ENCODE results near the gene USP6NL. TPM values are rescaled to one million over a fixed set of nuclear protein-coding genes. Genes with fewer than 3 reads are reported as not detected.

Gene USP6NL
- total RNA-seq, 1 experiment from 2014 or later, result 27.5 TPM

- BruUV-seq (replicated peaks), result no TSS peak
- DNase-seq, result no peak
- TF ChIP-seq, protein P1, sequence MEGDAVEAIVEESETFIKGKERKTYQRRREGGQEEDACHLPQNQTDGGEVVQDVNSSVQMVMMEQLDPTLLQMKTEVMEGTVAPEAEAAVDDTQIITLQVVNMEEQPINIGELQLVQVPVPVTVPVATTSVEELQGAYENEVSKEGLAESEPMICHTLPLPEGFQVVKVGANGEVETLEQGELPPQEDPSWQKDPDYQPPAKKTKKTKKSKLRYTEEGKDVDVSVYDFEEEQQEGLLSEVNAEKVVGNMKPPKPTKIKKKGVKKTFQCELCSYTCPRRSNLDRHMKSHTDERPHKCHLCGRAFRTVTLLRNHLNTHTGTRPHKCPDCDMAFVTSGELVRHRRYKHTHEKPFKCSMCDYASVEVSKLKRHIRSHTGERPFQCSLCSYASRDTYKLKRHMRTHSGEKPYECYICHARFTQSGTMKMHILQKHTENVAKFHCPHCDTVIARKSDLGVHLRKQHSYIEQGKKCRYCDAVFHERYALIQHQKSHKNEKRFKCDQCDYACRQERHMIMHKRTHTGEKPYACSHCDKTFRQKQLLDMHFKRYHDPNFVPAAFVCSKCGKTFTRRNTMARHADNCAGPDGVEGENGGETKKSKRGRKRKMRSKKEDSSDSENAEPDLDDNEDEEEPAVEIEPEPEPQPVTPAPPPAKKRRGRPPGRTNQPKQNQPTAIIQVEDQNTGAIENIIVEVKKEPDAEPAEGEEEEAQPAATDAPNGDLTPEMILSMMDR (IDR thresholded peaks at IDR 0.05; ENCODE audit: unreplicated experiment), result no peak
- Mint-ChIP-seq H3K27ac (ENCODE audit: unreplicated experiment) (no peak overlapping the region), H3K27me3 (ENCODE audit: unreplicated experiment) (no peaks in the 10 kb centered on the region), H3K4me3 (ENCODE audit: low read depth, unreplicated experiment) (no peak overlapping the region), H3K4me1 (ENCODE audit: low read depth, unreplicated experiment) (peaks cover 8% of the 10 kb centered on the region), H3K9me3 (ENCODE audit: low read depth, unreplicated experiment) (no peaks in the 10 kb centered on the region), H3K36me3 (ENCODE audit: insufficient read depth, unreplicated experiment) (peaks cover 6% of the 10 kb centered on the region)
- intact Hi-C loops (cut with micrococcal nuclease; ENCODE audit: unreplicated experiment), result no loop called here
- CTCF ChIA-PET, result interaction anchor here (1.8 kb wide), 1 partner anchor 10 kb away, joined by 7 read pairs; no protein-coding TSS in a partner anchor
These were observed 88.6 kb downstream of the USP6NL start for GRCh38 chr10:11522821-11523245.

DNA sequence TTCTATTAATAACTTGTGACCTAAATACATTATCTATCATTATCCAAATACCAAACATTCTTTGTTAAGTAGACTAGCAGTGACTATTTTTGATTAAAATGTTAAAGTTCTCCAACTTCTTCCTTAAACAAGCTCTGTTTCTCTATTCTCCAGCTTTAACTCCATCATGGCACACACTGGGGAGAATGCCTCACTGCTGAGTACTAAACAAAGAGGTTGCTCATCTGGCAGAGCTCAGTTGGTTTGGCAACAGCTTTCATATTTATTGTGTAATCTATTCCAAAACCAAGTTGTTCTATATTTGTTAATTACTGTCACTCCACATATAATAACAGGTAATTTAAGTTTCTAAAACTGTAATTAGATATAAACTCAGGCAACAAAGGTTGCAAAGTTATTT lies 89.6 kb downstream of the USP6NL start:
- Mint-ChIP-seq H3K27me3 (ENCODE audit: unreplicated experiment) (no peaks in the 10 kb centered on the region), H3K4me3 (ENCODE audit: low read depth, unreplicated experiment) (no peak overlapping the region), H3K4me1 (ENCODE audit: low read depth, unreplicated experiment) (peaks cover 15% of the 10 kb centered on the region), H3K9me3 (ENCODE audit: low read depth, unreplicated experiment) (no peaks in the 10 kb centered on the region), H3K27ac (ENCODE audit: unreplicated experiment) (no peak overlapping the region), H3K36me3 (ENCODE audit: insufficient read depth, unreplicated experiment) (peaks cover 12% of the 10 kb centered on the region)
- no peak for DNase-seq
- intact Hi-C loops (cut with micrococcal nuclease; ENCODE audit: unreplicated experiment), result no loop called here
- BruUV-seq (replicated peaks), result no TSS peak
- TF ChIP-seq, protein P1 (IDR thresholded peaks at IDR 0.05; ENCODE audit: unreplicated experiment), result no peak
- CTCF ChIA-PET, result interaction anchor here (1.0 to 1.8 kb wide), 3 partner anchors 11 to 236 kb away, joined by 4 to 7 read pairs (median 6); no protein-coding TSS in a partner anchor

GRCh38 chr10:11520892-11521291 lies 90.6 kb downstream of the USP6NL start:
- Mint-ChIP-seq H3K36me3 (ENCODE audit: insufficient read depth, unreplicated experiment) (peaks cover 9% of the 10 kb centered on the region), H3K4me1 (ENCODE audit: low read depth, unreplicated experiment) (peaks cover 17% of the 10 kb centered on the region), H3K9me3 (ENCODE audit: low read depth, unreplicated experiment) (no peaks in the 10 kb centered on the region), H3K4me3 (ENCODE audit: low read depth, unreplicated experiment) (no peak overlapping the region), H3K27ac (ENCODE audit: unreplicated experiment) (no peak overlapping the region), H3K27me3 (ENCODE audit: unreplicated experiment) (no peaks in the 10 kb centered on the region)
- TF ChIP-seq, protein P1 (IDR thresholded peaks at IDR 0.05; ENCODE audit: unreplicated experiment), result no peak
- intact Hi-C loops (cut with micrococcal nuclease; ENCODE audit: unreplicated experiment), result no loop called here
- no peak for DNase-seq
- CTCF ChIA-PET, result no interaction called here
- no TSS peak for BruUV-seq (replicated peaks)

DNA sequence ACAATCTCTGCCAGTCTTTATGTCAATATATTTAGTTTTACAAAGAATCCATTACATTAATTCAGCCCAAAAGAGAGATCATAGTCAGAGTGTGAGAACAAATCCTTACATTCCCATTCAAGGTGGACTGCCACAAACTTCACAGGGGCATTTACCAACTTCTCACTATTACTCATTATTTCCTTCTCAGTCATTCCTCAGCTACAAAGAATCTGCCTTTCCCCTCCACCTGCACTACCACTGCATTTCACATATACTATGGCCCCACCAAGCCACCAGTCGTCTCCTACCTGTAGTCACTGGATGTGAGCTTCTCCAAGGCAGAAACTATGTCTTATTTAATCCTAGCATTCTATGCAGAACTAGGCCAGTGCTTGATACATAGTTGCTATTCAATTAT lies 94.3 kb downstream of the USP6NL start:
- DNase-seq, result no peak
- Mint-ChIP-seq H3K4me1 (ENCODE audit: low read depth, unreplicated experiment) (peaks cover 17% of the 10 kb centered on the region), H3K27me3 (ENCODE audit: unreplicated experiment) (no peaks in the 10 kb centered on the region), H3K9me3 (ENCODE audit: low read depth, unreplicated experiment) (no peaks in the 10 kb centered on the region), H3K36me3 (ENCODE audit: insufficient read depth, unreplicated experiment) (peaks cover 12% of the 10 kb centered on the region), H3K4me3 (ENCODE audit: low read depth, unreplicated experiment) (no peak overlapping the region), H3K27ac (ENCODE audit: unreplicated experiment) (peak overlapping the region; percentile 48)
- BruUV-seq (replicated peaks), result no TSS peak
- CTCF ChIA-PET, result interaction anchor here (2.6 kb wide), 1 partner anchor 208 kb away, joined by 8 read pairs; no protein-coding TSS in a partner anchor
- TF ChIP-seq, protein P1 (IDR thresholded peaks at IDR 0.05; ENCODE audit: unreplicated experiment), result no peak
- intact Hi-C loops (cut with micrococcal nuclease; ENCODE audit: unreplicated experiment), result loop anchor here (2.0 to 5.0 kb wide), 2 partner anchors 90 to 202 kb away; no protein-coding TSS in a partner anchor

All from Calu3 (cell line).